ENCODE measurements around the gene CFAP100. TPM values are rescaled to one million over a fixed set of nuclear protein-coding genes. Genes with fewer than 3 reads are reported as not detected.
A peak's percentile ranks its signal among the peaks of the same experiment; 100 is the strongest.

CFAP100 gene
- total RNA-seq, 1 experiment from 2014 or later: not detected

GRCh38 chr3:126477061-126477380 lies 82.3 kb downstream of the CFAP100 start:
- intact Hi-C loops (cut with micrococcal nuclease; ENCODE audit: unreplicated experiment): loop anchor here (10.0 kb wide), 1 partner anchor 202 kb away; no protein-coding TSS in a partner anchor
- BruUV-seq (replicated peaks): no TSS peak
- DNase-seq: no peak
- Mint-ChIP-seq H3K9me3 (ENCODE audit: low read depth, unreplicated experiment) (no peaks in the 10 kb centered on the region), H3K4me1 (ENCODE audit: low read depth, unreplicated experiment) (peaks cover 34% of the 10 kb centered on the region), H3K27me3 (ENCODE audit: unreplicated experiment) (peaks cover 8% of the 10 kb centered on the region), H3K27ac (ENCODE audit: unreplicated experiment) (peak overlapping the region; percentile 84), H3K36me3 (ENCODE audit: insufficient read depth, unreplicated experiment) (peaks cover 53% of the 10 kb centered on the region), H3K4me3 (ENCODE audit: low read depth, unreplicated experiment) (peak overlapping the region; percentile 76)
- CTCF ChIA-PET: no interaction called here
- no peak for TF ChIP-seq CTCF (IDR thresholded peaks at IDR 0.05; ENCODE audit: unreplicated experiment)

- H3K27me3 Mint-ChIP-seq (ENCODE audit: unreplicated experiment): peaks cover 26% of the 10 kb centered on the region
- peaks cover 17% of the 10 kb centered on the region for H3K4me1 Mint-ChIP-seq (ENCODE audit: low read depth, unreplicated experiment)
- no peak for DNase-seq
- peaks cover 36% of the 10 kb centered on the region for H3K36me3 Mint-ChIP-seq (ENCODE audit: insufficient read depth, unreplicated experiment)
- no peak overlapping the region for H3K27ac Mint-ChIP-seq (ENCODE audit: unreplicated experiment)
- H3K4me3 Mint-ChIP-seq (ENCODE audit: low read depth, unreplicated experiment): no peak overlapping the region
- CTCF ChIA-PET: interaction anchor here (0.6 to 1.1 kb wide), 2 partner anchors 100 to 268 kb away, joined by 3 read pairs; no protein-coding TSS in a partner anchor
- intact Hi-C loops (cut with micrococcal nuclease; ENCODE audit: unreplicated experiment): loop anchor here (10.0 kb wide), 1 partner anchor 204 kb away; no protein-coding TSS in a partner anchor
- no peak for TF ChIP-seq CTCF (IDR thresholded peaks at IDR 0.05; ENCODE audit: unreplicated experiment)
- no peaks in the 10 kb centered on the region for H3K9me3 Mint-ChIP-seq (ENCODE audit: low read depth, unreplicated experiment)
- BruUV-seq (replicated peaks): no TSS peak
Observed at GRCh38 chr3:126478581-126479310, 84.0 kb downstream of the CFAP100 start.

GRCh38 chr3:126479642-126480041 lies 84.9 kb downstream of the CFAP100 start:
- H3K27me3 Mint-ChIP-seq (ENCODE audit: unreplicated experiment): peaks cover 35% of the 10 kb centered on the region
- H3K36me3 Mint-ChIP-seq (ENCODE audit: insufficient read depth, unreplicated experiment): peaks cover 27% of the 10 kb centered on the region
- BruUV-seq (replicated peaks): no TSS peak
- no peak for TF ChIP-seq CTCF (IDR thresholded peaks at IDR 0.05; ENCODE audit: unreplicated experiment)
- H3K4me3 Mint-ChIP-seq (ENCODE audit: low read depth, unreplicated experiment): no peak overlapping the region
- H3K27ac Mint-ChIP-seq (ENCODE audit: unreplicated experiment): no peak overlapping the region
- H3K9me3 Mint-ChIP-seq (ENCODE audit: low read depth, unreplicated experiment): no peaks in the 10 kb centered on the region
- peaks cover 13% of the 10 kb centered on the region for H3K4me1 Mint-ChIP-seq (ENCODE audit: low read depth, unreplicated experiment)
- no peak for DNase-seq
- intact Hi-C loops (cut with micrococcal nuclease; ENCODE audit: unreplicated experiment): loop anchor here (10.0 kb wide), 1 partner anchor 205 kb away; no protein-coding TSS in a partner anchor
- CTCF ChIA-PET: no interaction called here

GRCh38 chr3:126480206-126480605 lies 85.5 kb downstream of the CFAP100 start:
- H3K4me3 Mint-ChIP-seq (ENCODE audit: low read depth, unreplicated experiment): no peak overlapping the region
- no peak overlapping the region for H3K27ac Mint-ChIP-seq (ENCODE audit: unreplicated experiment)
- H3K36me3 Mint-ChIP-seq (ENCODE audit: insufficient read depth, unreplicated experiment): peaks cover 21% of the 10 kb centered on the region
- no peak for DNase-seq
- TF ChIP-seq CTCF (IDR thresholded peaks at IDR 0.05; ENCODE audit: unreplicated experiment): no peak
- no peaks in the 10 kb centered on the region for H3K9me3 Mint-ChIP-seq (ENCODE audit: low read depth, unreplicated experiment)
- peaks cover 37% of the 10 kb centered on the region for H3K27me3 Mint-ChIP-seq (ENCODE audit: unreplicated experiment)
- CTCF ChIA-PET: no interaction called here
- intact Hi-C loops (cut with micrococcal nuclease; ENCODE audit: unreplicated experiment): no loop called here
- BruUV-seq (replicated peaks): no TSS peak
- H3K4me1 Mint-ChIP-seq (ENCODE audit: low read depth, unreplicated experiment): peaks cover 13% of the 10 kb centered on the region

Data from Calu3 (cell line).